PFSK-1 (cell line): Measurements from ENCODE around the gene OAS1.

Source experiments
- FOXP2 ChIP-seq: optimal IDR thresholded peaks from 2 replicates; pipeline ENCODE3; 2011; ENCODE audit warnings: borderline replicate concordance, control low read depth, inconsistent platforms; ENCODE audit not compliant: insufficient read depth; ENCODE audit errors: extremely low read length, extremely low read depth
- POLR2AphosphoS5 ChIP-seq: IDR thresholded peaks from 2 replicates; pipeline ENCODE4 v1.6.1; 2012; ENCODE audit warnings: low read depth, mild to moderate bottlenecking, control low read depth, low read length, moderate library complexity
- REST ChIP-seq, 2 experiments: IDR thresholded peaks; 2 replicates each; pipeline versions ENCODE4 v1.6.1 to v1.8.0; 2011 to 2012; ENCODE audit warnings: low read depth in 2 of 2, low read length in 2 of 2, control low read depth in 1 of 2, inconsistent platforms in 1 of 2, mild to moderate bottlenecking in 1 of 2, moderate library complexity in 1 of 2; ENCODE audit not compliant: insufficient read depth in 1 of 2
- SIN3A ChIP-seq: IDR thresholded peaks from 2 replicates; pipeline ENCODE4 v1.6.1; 2012; ENCODE audit warnings: mild to moderate bottlenecking, low read length, moderate library complexity, borderline replicate concordance; ENCODE audit not compliant: insufficient read depth
- TAF1 ChIP-seq: IDR thresholded peaks from 2 replicates; pipeline ENCODE4 v1.6.1; 2012; ENCODE audit warnings: low read length, control low read depth, borderline replicate concordance; ENCODE audit not compliant: insufficient read depth

- TF ChIP-seq SIN3A (no peak), REST (IDR thresholded peaks at IDR 0.05; ENCODE audit: insufficient read depth in 1 of 2, low read depth in 2 of 2, low read length in 2 of 2) (no peak), TAF1 (no peak), POLR2AphosphoS5 (no peak), FOXP2 (no peak)
Observed at GRCh38 chr12:112916270-112916669, 9.5 kb downstream of the OAS1 start.
